ENCODE measurements around the gene IGSF21.

IGSF21 gene

GRCh38 chr1:18099026-18099425, 8.6 kb upstream of the IGSF21 start:
- no peak for DNase-seq

- DNase-seq: no peak
Observed at GRCh38 chr1:18100060-18100459, 7.5 kb upstream of the IGSF21 start.

- peak; percentile 63 to 78 (median 67) for DNase-seq
Observed at GRCh38 chr1:18100491-18101063, 7.0 kb upstream of the IGSF21 start.

GRCh38 chr1:18101508-18101907, 6.1 kb upstream of the IGSF21 start:
- no peak for DNase-seq

DNA sequence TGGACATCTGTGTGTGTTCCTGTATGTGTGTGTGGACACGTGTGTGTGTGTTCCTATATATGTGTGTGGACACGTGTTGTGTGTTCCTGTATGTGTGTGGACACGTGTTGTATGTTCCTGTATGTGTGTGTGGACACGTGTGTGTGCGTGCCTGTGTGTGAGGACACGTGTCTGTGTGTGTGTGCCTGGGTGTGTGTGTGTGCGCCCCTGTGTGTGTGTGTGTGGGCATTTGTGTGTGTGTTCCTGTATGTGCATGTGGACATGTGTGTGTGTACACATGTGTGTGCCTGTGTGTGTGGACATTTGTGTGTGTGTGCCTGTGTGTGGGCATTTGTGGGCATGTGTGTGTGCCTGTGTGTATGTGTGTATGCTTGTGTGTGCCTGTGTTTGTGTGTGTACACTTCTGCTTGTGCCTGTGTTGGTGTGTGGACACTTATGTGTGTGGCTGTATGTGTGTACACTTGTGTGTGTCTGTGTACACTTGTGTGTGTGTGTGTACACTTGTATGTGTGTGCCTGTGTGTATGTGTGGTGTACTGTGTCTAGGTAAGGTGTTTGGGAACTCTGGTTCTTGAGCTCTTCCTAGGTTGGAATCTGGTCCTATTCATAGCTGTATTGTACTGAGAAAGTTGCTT, 3.7 kb upstream of the IGSF21 start:
- no peak for DNase-seq

GRCh38 chr1:18104546-18105100, 3.0 kb upstream of the IGSF21 start:
- DNase-seq: no peak

DNA sequence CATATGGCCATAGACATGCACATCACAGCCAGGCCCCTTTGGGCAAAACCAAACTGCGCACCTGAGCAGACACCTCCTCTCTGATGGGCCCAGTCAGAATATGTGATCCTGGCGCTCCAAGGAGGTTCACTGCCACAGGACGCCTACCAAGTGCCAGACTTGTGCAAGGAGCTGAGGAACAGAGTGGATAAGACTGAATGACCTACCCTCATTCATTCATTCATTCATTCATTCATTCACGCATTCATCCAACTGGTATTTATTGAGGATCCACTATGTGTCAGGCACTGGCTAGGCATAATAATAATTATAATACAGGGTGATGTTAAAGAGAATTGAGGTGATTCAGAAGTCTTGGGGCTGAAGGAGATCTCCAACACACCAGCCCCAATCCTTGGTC, 2.4 kb upstream of the IGSF21 start:
- DNase-seq: no peak

DNA sequence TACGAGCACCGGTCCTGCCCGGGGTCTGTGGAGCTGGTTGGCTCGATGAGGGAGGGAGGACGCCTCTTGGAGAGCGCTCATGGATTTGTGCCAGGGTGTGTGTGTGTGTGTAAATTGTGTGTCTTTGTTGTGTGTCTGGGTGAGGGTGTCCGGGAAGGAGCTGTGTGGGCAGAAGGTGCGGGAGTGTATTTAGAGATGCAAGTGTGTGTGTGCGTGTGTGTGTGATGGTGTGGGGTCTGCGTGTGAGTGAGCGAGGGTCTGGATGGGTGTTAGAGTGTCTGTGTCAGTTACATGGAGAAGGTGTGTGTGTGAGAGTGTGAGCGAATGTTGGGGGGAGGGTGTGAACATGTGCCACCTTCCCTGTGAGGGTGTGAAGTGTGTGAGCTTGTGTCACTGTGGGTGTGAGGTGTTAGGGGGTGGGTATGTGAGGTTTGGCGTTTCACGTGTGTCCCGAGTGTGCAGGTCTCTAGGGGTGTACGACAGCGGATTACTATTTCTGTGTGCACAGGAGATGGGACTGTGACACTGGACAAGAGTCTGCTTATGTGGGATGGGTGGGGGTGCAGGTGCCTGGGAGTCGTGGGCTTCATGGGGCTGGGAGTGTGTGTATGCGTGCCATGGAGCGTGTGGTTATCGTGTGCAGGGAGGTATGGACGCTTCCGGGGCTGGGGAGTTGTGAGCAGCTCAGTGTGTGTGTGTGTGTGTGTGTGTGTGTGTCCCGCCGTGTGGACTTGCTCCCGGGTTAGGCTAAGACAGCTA, 880 bp downstream of the IGSF21 start:
- no peak for DNase-seq

- DNase-seq: no peak
Observed at GRCh38 chr1:18109058-18109755, 1.6 kb downstream of the IGSF21 start.

- DNase-seq: peak in 2 of 3 donors; percentile 8 to 29
Observed at GRCh38 chr1:18109756-18110597, 2.4 kb downstream of the IGSF21 start.

DNA sequence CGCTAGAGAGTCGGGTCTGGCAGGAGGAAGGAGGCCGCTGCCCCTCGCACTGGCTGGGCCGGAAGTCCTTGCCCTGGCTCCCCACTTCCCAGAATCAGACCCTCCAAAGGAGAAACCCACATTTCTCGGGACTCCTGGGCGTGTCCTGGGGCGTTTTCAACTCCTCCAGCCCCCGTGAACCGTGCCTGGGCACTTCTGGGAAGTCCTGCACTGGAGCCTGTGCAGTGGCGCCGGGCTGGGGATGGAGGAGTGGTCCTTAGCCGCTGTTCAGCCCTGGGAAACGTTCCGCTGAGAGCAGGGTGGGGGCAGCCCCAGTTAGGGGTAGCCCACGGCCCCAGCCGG, 3.0 kb downstream of the IGSF21 start:
- DNase-seq: no peak

DNA sequence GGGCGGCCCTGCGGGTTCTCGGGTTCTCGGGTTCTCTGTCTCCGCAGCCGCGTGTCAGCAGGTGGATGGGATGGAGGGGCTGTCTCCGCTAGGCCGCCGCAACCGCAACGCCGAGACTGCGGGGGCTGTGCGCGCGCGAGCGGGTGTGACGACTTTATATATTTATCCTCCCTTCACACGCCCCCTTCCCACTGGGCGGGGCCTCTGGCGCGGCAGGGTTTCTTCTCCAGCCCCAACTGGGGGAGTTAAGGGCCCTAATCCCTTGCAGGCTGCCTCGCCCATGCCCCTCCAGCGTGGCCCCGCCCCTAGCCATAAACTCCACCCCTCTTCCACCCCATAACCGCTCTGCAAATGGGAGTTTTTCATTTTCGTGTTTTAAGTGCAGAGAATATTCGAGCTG, 3.4 kb downstream of the IGSF21 start:
- no peak for DNase-seq

GRCh38 chr1:18111605-18112297, 4.2 kb downstream of the IGSF21 start:
- no peak for DNase-seq

DNA sequence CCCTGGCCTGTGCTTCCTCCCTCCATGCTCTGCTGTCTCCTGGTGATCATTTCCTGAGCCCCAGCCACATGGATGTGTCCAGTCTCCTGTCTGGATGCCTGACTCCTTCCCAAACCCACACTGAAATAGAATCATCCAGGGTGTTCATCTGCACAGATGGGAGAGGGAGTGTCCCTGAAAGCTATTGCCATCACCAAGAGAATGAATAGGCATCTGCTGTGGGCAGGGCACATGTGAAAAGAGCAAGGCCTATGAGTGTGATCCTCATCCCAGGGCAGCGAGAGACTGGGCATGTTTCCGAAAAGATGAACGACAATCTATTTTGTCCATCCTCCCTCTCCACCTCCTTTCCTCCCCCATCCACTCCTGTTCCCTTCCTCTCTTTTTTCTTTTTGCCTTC, 5.0 kb downstream of the IGSF21 start:
- DNase-seq: no peak

DNA sequence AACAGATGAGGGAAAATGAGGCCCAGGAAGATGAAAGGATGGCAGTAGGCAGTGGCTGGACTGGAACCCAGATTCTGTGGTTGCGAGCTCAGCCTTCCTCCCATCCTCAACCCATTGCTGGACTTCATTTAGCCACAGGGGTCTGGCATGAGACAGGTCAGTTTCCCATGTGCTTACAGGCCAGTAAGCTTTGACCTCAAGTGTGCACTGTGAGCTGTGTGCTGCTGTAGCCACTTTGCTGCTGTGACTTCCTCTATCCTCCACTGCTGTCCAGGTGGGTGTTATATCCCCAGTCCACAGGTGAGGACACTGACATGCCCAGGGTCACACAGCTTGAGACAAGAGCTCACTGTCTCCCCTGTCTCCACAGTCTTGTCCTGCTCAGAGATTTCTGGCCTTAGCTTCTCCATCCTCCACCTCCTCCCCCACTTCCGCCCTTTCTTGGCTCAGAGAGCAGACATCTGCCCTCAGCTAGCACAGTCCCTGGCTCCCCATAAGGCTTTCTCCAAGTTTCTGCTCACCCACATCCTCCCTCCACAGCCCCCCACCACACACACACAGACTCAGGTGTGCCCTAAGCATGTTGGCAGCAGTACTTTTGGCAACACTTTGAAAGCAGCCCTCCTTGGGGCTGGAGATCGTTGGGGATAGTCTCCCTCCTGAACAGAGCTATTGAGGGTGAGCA, 7.3 kb downstream of the IGSF21 start:
- no peak for DNase-seq

DNA sequence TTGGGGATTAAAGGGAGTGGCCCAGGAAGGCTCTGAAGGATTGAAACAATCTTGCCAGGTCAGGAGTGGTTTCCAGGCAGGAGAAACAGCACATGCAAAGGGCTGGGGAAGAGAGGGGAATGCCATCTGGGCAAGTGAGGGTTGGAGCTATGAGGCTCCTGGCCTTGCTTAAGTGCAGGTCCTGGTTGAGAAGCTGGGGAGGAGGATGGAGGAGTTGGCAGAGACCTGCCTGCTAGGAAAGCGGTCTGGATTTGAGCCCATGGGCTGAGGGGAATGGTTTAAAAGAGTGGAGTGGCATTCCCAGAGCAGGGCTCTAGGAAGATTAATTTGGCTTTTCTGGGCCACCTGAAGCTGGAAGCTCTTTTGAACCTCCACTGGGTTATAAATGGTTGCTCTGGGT, 9.2 kb downstream of the IGSF21 start:
- no peak for DNase-seq

- peak; percentile 55 to 58 (median 57) for DNase-seq
Observed at GRCh38 chr1:18118078-18118477, 10.5 kb downstream of the IGSF21 start.

DNA sequence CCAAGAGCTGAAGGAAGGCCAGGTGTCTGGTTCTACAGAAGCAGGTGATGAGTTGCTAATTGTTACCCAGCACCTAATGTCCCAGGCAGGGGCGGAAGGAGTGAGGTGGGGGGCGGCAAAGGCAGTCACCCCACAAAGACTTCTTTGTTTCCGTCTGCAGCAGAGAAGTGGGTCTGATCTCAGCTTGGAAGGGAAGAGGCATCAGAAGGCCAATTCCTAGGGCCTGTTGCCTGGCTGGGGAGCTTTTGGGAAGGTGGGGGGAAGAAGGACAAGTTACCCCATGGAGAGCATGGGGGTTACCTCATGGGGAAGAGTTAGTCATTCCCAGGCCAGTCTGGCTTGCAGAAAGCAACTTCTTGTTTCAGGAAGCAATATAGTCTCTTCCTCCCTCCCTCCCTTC, 10.9 kb downstream of the IGSF21 start:
- DNase-seq: peak in 1 of 3 donors; percentile 26

DNA sequence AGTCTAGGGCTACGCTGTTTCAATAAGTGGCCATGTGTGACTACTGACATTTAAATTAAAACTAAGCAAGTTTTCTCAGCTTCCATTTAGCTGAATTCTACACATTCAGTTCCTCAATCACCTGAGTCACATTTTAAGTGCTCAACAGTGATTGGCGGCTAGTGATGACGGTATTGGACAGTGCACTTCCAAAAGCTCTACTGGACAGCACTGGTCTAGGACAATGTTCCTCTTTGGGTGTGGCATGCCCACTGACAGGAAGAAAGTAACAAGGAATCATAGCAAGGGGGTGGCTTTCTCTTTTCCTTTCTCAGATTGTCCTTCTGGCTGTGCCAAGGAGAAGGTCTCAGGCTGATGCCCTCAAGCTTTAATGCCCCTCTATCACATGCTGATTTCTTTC, 11.7 kb downstream of the IGSF21 start:
- no peak for DNase-seq

DNA sequence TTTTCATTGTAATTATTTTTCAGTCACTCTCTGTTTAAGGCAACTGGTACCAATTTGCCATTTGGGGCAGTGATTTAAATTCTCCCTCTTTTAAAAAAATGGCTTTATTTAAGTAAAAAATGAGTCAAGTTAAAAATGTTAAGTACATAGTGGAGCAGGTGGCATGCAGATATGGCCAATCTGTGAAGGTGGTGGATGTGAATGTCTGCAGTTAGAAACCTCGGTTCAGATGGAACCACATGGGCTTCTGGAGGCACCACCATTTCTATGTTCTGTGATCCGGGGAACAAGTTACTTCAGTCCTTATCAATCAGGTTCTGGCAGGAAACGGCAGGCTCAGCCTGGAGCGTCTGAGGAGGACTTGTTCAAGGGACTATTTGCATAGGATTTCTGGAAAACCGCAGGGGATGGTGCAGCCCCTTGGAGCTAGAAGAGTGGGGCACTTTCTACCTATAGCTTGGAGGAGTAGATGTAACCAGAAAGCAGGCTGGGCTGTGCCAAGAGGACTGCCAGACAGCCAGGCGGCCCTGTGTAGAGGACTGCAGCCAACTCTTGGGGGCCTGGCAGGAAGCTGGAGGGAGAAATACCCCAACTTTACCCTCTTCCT, 12.3 kb downstream of the IGSF21 start:
- no peak for DNase-seq

DNA sequence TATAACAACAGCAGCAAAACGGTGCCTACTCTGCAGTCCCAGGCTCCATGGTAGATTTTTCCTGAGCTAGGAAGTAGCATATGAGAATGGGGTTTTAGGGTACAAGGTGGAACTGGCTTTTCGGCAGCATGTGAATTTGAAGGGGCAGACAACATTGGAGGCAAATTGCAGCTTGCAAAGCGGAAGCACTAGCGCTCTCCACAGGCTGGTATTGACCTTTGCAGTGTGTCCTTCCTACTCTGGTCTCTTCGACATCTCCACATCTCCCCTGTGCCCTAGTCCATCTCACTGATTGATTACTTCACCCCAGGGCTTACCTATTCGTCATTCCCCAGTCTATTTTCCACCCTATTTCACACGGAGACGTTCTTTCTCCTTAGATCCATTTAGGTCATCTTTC, 13.0 kb downstream of the IGSF21 start:
- no peak for DNase-seq

All from suppressor macrophage treated with lipopolysaccharide for 1 hour (primary cell).